Mucosa of rectum (tissue), 2 donors: ENCODE data around the gene MYH9.

Experiments used
- H3K27ac ChIP-seq, 2 donors: one replicate each; pipeline ENCODE4 v1.7.0; 2013; ENCODE audit warnings: inconsistent platforms in 2 of 2, low read depth in 2 of 2, low read length in 2 of 2
- H3K27me3 ChIP-seq, 2 donors: one replicate each; pipeline ENCODE4 v1.7.0; 2013; ENCODE audit warnings: low read length in 2 of 2; ENCODE audit not compliant: control insufficient read depth in 2 of 2, insufficient read depth in 2 of 2
- H3K36me3 ChIP-seq, 2 donors: one replicate each; pipeline ENCODE4 v1.7.0; 2013; ENCODE audit warnings: low read length in 2 of 2; ENCODE audit not compliant: control insufficient read depth in 2 of 2, insufficient read depth in 2 of 2
- H3K4me1 ChIP-seq, 2 donors: one replicate each; pipeline ENCODE4 v1.7.0; 2013; ENCODE audit warnings: low read length in 2 of 2, mild to moderate bottlenecking in 1 of 2; ENCODE audit not compliant: control insufficient read depth in 2 of 2, insufficient read depth in 2 of 2
- H3K4me3 ChIP-seq, 2 donors: one replicate each; pipeline ENCODE4 v1.7.0; 2013; ENCODE audit warnings: low read length in 2 of 2
- H3K9ac ChIP-seq, 2 donors: one replicate each; pipeline ENCODE4 v1.7.0; 2013; ENCODE audit warnings: low read length in 2 of 2, low read depth in 1 of 2, mild to moderate bottlenecking in 1 of 2
- H3K9me3 ChIP-seq, 2 donors: one replicate each; pipeline ENCODE4 v1.7.0; 2013; ENCODE audit warnings: low read length in 2 of 2; ENCODE audit not compliant: control insufficient read depth in 2 of 2
- donor health status: healthy.
- donor health status: Normal muscosa, but diverticular disease.

The MYH9 gene

GRCh38 chr22:36360871-36361383, 26.8 kb downstream of the MYH9 start:
- Histone ChIP-seq H3K9ac (peak overlapping the region in 1 of 2 donors; percentile 19), H3K27me3 (no peaks in the 10 kb centered on the region), H3K36me3 (peaks cover 5 to 29% of the 10 kb centered on the region in 2 donors), H3K27ac (peak overlapping the region; percentile 38 to 71), H3K4me3 (no peak overlapping the region), H3K4me1 (peaks cover 63 to 76% of the 10 kb centered on the region in 2 donors), H3K9me3 (no peaks in the 10 kb centered on the region)

- no peak overlapping the region for H3K9ac ChIP-seq
- no peak overlapping the region for H3K4me3 ChIP-seq
- H3K27ac ChIP-seq: no peak overlapping the region
- no peaks in the 10 kb centered on the region for H3K27me3 ChIP-seq
- H3K9me3 ChIP-seq: no peaks in the 10 kb centered on the region
- peaks cover 5 to 35% of the 10 kb centered on the region in 2 donors for H3K36me3 ChIP-seq
- H3K4me1 ChIP-seq: peaks cover 67 to 80% of the 10 kb centered on the region in 2 donors
Observed at GRCh38 chr22:36360011-36360410, 27.8 kb downstream of the MYH9 start.

DNA sequence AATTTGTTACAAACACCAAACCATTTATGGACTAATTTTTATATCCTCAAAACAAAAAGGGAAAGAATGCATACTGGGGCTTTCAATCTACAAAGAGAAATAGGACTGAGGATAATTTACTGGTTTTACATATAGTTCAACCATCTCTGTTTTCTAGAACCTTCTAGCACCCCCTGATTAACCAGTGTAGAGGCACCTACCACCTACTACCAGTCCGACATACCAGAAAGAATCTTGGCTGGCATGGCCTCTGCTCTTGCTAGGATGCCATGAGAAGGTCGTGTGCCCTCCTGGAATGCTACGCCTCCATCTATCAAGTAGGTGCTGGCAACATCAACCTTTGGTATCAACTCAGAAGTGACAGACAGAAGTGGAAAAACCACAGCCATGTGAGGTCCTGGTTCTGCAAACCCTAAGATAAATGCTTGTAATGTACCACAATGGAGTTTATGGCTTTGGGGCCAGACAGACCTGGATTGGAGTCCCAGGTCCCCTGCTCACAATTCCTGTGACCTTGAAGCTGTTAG, 28.2 kb downstream of the MYH9 start:
- H3K4me3 ChIP-seq: no peak overlapping the region
- H3K4me1 ChIP-seq: peaks cover 63 to 78% of the 10 kb centered on the region in 2 donors
- no peak overlapping the region for H3K9ac ChIP-seq
- no peaks in the 10 kb centered on the region for H3K9me3 ChIP-seq
- no peaks in the 10 kb centered on the region for H3K27me3 ChIP-seq
- peaks cover 5 to 35% of the 10 kb centered on the region in 2 donors for H3K36me3 ChIP-seq
- H3K27ac ChIP-seq: peak overlapping the region in 1 of 2 donors; percentile 50

DNA sequence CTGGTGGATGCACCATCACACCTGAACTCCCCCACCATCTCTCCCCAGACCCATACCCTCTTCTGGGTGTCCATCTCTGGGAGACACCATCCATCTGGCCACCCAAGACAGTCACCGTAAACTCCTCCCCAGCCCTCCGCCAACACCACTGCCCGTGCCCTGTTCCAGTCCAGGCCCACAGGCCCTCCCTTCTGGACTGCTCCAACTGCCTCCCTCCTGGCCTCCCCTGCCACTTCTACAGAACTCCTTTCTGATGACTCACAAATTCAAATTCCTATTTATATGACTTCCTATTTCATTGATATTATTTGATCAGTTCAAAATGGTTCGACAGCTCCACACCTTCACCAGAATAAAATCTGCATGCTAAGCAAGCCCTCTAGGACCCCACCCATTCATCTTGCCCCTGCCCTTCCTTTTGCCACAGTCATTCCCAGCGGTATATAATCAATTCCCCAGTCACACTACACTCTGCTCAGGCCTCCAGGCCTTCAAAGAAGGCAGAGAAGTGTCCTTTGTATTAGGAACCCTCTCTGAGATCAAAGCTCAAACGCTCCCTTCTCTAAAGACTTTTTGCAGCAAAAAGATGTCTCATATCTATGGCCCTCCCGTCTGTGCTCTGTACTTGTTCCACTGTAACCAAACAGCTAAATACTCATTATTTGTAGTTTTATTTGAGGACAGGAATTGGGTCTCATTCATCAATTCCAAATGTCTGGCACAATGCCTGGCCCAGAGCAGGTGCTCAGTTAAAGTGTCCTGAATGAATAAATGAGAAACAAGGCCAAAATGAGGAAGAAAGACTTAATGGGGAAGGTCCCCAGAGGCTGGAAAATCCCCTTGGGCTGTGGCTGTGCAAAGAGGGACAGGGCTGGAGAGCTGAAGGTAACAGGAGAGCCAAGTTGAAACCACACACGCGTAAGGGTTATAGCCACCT, 29.0 kb downstream of the MYH9 start:
- Histone ChIP-seq H3K36me3 (peaks cover 5 to 34% of the 10 kb centered on the region in 2 donors), H3K4me1 (peaks cover 56 to 71% of the 10 kb centered on the region in 2 donors), H3K9me3 (no peaks in the 10 kb centered on the region)

DNA sequence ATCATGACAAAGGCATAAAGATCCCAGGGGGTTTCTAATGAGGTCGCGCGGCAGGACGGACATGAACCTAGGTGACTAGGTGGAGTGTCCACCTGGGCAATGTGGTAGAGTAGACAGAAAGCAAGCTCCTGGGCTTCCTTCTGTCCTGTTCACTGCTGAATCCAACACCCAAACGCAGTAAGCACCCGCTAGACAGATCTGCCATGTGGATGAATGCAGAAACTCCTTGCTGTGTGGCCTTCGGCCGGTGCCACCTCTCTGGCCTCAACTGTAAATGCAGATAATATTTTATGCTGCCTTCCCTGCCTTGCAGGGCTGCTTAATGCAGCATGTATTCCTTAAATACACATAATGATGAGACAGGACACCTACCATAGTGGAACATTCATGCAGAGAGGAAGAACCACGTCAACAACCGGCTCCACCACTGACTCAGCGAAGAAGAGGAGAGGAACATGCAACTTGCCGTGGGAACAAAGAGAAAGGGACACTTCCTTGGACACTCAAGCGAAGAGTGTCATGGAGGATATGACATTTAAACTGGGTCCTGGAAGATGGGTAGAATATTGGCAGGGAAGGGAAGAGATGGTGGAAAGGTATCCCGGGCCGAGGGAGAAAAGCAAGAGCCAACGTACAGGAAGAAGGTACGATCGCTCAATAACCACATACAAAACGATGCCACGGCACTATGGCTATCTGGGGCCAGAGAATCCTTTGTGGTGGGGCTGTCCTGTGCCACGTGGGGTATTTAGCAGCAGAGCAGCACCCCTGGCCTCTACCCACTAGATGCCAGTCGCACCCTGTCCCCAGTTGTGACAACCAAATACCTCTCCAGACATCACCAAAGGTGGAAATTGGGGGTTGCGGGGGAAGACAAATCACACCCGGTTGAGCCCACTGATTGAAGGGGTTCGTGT, 30.8 kb downstream of the MYH9 start:
- Histone ChIP-seq H3K27me3 (no peaks in the 10 kb centered on the region), H3K9me3 (no peaks in the 10 kb centered on the region), H3K4me3 (peak overlapping the region in 1 of 2 donors; percentile 42), H3K9ac (no peak overlapping the region), H3K4me1 (peaks cover 50 to 71% of the 10 kb centered on the region in 2 donors), H3K36me3 (peaks cover 2 to 30% of the 10 kb centered on the region in 2 donors), H3K27ac (peak overlapping the region; percentile 56 to 85)

More for the DNA sequence above, 29.0 kb downstream of the MYH9 start:
- Histone ChIP-seq H3K4me3 (no peak overlapping the region), H3K9ac (no peak overlapping the region), H3K27ac (peak overlapping the region in 1 of 2 donors; percentile 50), H3K27me3 (no peaks in the 10 kb centered on the region)

GRCh38 chr22:36355894-36356293, 31.9 kb downstream of the MYH9 start:
- no peaks in the 10 kb centered on the region for H3K9me3 ChIP-seq
- H3K4me1 ChIP-seq: peaks cover 51 to 71% of the 10 kb centered on the region in 2 donors
- peak overlapping the region; percentile 76 to 85 for H3K27ac ChIP-seq
- peak overlapping the region in 1 of 2 donors; percentile 31 for H3K4me3 ChIP-seq
- peaks cover 2 to 35% of the 10 kb centered on the region in 2 donors for H3K36me3 ChIP-seq
- no peaks in the 10 kb centered on the region for H3K27me3 ChIP-seq
- peak overlapping the region; percentile 42 to 56 for H3K9ac ChIP-seq

DNA sequence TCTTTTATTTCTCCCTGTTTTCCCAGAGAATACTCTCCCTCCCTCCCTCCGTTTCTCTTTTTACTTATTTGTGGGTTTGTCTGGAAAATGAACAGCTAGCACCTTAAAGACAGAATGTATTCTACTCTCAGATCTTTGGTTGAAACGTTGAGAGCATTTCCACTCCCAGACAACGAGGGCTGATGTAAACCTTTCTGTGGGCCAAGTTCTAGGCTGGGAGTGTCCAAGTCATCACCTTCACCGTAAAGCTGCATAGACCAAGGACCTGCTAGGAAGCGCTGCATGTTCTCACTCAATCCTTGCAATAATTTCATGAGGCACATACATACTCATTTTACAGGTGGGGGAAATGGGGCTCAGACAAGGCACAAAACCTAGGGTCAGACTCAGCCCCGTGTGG, 32.4 kb downstream of the MYH9 start:
- H3K4me1 ChIP-seq: peaks cover 51 to 70% of the 10 kb centered on the region in 2 donors
- peak overlapping the region; percentile 42 to 56 for H3K9ac ChIP-seq
- H3K27ac ChIP-seq: peak overlapping the region; percentile 76 to 85
- peaks cover 2 to 39% of the 10 kb centered on the region in 2 donors for H3K36me3 ChIP-seq
- peak overlapping the region in 1 of 2 donors; percentile 31 for H3K4me3 ChIP-seq
- no peaks in the 10 kb centered on the region for H3K9me3 ChIP-seq
- H3K27me3 ChIP-seq: no peaks in the 10 kb centered on the region

- H3K4me1 ChIP-seq: peaks cover 42 to 56% of the 10 kb centered on the region in 2 donors
- peak overlapping the region in 1 of 2 donors; percentile 45 for H3K9ac ChIP-seq
- H3K27me3 ChIP-seq: no peaks in the 10 kb centered on the region
- H3K27ac ChIP-seq: peak overlapping the region; percentile 72 to 79
- no peaks in the 10 kb centered on the region for H3K9me3 ChIP-seq
- H3K4me3 ChIP-seq: no peak overlapping the region
- H3K36me3 ChIP-seq: peaks cover 2 to 28% of the 10 kb centered on the region in 2 donors
Observed at GRCh38 chr22:36352803-36353507, 34.8 kb downstream of the MYH9 start.
